Measurements from ENCODE around the gene GRM7.

- TF ChIP-seq, protein P1, sequence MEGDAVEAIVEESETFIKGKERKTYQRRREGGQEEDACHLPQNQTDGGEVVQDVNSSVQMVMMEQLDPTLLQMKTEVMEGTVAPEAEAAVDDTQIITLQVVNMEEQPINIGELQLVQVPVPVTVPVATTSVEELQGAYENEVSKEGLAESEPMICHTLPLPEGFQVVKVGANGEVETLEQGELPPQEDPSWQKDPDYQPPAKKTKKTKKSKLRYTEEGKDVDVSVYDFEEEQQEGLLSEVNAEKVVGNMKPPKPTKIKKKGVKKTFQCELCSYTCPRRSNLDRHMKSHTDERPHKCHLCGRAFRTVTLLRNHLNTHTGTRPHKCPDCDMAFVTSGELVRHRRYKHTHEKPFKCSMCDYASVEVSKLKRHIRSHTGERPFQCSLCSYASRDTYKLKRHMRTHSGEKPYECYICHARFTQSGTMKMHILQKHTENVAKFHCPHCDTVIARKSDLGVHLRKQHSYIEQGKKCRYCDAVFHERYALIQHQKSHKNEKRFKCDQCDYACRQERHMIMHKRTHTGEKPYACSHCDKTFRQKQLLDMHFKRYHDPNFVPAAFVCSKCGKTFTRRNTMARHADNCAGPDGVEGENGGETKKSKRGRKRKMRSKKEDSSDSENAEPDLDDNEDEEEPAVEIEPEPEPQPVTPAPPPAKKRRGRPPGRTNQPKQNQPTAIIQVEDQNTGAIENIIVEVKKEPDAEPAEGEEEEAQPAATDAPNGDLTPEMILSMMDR (IDR thresholded peaks at IDR 0.05), result no peak
- TF ChIP-seq POLR2A (IDR thresholded peaks at IDR 0.05) (no peak), POLR2AphosphoS5 (IDR thresholded peaks at IDR 0.05) (no peak), EP300 (IDR thresholded peaks at IDR 0.05) (no peak)
Observed at GRCh38 chr3:7306901-7307300, 446.0 kb downstream of the GRM7 start.
